Measurements from ENCODE around the gene VENTX.

Gene VENTX

GRCh38 chr10:133271521-133272300, 34.1 kb downstream of the VENTX start:
- DNase-seq (ENCODE audit: low read depth in 2 of 2) = no peak

DNA sequence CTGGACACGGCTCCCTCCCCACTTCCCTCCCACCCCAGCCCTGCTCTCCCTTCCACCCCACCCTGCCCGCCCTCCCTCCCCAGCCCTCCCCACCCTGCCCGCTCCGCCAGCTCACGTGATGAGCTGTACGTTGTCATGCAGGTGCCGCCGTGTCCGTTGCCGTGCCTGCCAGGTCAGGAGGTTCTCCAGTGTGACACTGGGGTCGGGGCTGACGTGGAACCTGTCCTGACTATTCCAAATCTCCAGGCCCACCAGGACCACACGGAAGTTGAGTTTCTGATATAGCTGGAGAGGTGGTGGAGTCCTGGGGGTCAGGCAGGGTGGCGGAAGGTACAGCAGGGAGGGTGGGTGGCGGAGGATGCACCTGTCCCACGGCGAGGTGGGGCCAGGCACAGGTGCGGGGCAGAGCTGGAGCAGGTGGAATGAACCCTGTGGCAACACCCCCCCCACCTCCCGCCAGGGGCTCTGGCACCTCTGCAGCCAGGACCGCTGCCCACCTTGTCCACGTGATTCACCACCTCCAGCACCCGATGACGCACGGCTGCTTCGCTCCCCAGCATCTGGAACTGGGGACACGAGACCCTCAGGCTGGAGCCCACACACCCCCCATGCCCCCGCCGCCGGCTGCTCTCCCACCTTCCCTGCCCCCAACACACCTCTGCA, 34.8 kb downstream of the VENTX start:
- DNase-seq (ENCODE audit: low read depth in 2 of 2) = no peak

DNA sequence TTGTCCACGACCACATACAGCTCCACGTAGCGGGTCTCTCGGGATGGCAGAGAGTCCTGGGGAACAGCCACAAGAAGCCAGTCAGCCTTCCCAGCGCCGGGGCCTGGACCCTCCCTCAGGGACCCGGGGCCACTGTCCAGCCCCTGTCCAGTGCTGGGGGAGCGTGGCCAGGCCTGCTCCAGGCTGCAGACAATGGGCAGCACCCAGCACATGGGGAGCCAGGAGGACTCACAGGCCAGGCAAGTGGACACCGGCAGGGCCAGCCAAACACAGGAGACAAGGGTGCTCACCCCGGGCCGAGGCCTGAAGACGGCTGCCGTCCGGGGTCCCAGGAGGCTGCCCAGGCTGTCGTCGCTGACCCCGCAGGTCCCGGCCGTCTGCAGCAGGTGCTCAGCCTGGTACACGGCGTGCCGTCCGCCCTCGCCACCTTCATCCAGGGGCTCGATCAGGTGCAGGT, 35.3 kb downstream of the VENTX start:
- DNase-seq (ENCODE audit: low read depth in 2 of 2) = no peak

DNA sequence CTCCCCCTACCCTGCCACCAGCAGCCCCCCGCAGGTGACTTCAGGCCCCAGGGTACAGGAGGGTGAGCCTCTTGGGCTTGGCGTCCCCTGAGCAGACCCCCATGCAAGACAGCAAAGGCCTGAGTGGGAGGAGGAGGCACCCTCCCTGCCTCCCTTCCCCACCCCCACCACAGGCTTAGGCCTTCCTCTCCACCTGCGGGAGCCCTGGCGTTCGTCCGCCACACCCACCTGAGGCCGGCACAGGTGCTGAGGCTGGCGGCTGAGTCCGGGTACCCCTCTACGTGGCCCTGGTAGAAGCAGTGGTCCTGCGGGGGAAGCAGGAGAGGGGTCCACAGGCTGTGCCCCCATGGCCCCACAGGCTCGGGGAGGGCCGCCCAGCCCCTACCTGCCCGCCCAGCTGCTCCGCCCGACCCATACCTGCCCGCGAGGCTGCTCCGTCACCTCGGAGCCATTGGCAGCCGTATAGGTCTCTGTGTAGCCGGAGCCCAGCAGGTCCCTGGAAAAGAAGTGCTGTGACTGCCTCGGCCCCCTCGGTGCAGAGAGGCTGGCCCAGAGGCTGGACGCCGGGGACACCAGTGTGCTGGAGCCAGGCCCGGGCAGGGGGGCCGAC, 36.0 kb downstream of the VENTX start:
- DNase-seq (ENCODE audit: low read depth in 2 of 2) = no peak

- DNase-seq (ENCODE audit: low read depth in 2 of 2) = no peak
Measured at GRCh38 chr10:133274751-133275683, 37.4 kb downstream of the VENTX start.

DNA sequence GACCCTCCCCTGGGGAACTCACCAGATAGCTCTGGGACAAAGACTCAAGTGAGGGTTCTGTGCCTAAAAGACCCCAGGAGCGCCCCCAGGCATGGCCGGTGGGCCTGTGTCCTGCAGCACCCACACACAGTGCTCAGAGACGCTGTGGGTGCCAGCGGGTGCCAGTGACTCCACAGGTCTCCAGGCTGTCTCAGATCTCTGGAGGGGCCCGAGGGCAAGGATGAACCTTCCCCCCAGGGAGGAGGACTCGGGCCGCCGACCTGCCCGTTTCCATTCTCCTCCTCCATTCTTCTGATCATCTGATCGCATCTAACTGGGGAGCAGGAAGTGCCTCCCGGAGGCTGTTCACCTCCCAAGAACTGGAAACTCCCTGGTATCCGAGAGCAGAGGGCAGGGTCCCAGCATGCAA, 38.0 kb downstream of the VENTX start:
- DNase-seq (ENCODE audit: low read depth in 2 of 2) = no peak

DNA sequence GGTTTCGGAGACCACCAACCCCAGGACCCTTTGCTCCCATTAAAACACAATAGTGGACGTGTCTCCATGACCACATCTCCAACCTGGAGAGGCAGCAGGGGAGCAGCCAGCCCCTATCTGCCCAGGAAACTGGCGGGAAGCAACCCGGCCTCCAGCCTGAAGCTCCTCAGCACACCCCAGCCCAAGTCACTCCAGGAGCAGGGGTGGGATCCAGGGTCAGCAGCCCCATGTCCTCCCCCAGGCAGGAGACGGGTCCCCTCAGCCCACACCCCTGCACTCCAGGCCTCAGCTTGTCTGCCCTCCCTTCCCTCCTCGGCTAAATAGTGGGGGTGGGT, 38.4 kb downstream of the VENTX start:
- DNase-seq (ENCODE audit: low read depth in 2 of 2) = no peak

DNA sequence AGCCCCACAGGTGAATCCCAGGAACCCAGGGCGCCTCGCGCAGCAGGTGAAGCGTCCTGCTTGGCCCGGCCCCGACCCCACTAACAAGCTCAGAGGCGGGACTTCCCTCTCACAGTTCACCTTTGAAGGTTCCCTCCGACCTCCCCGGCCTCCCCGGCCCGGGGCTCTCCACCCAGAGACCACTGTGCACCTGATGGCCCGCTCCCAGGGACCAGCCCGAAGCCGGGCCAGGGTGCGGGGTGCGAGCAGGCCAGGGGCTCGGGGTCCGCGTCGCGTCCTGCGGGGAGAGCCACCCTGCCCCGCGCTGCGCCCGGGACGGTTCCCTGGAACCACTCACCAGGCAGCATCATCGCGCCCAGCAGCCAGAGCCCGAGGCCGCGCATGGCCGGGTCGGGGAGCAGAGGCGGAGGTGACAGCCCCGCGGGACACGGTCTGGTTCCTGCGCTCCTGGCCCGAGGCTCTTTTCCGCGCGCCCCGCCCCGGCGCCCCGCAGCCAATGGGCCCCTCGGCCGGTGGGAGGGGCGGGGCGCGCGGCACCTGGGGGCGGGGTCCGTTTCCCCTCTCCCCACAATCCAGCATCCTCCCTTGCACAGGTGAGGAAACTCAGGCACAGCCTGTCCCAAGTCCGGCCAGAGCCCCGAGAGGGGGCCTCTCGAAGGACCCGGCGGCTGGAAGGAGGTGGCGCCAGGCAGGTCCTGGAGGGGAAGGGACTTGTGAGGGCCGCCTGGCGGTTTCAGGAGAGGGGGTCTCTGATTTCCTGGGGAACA, 39.0 kb downstream of the VENTX start, which contains the start of gene ADAM8:
Gene ADAM8, minus strand, starts transcription at position 434 of the 767 bp plus-strand sequence. Its CDS starts 51 bp downstream, at position 383.
- no peak for DNase-seq (ENCODE audit: low read depth in 2 of 2)

DNA sequence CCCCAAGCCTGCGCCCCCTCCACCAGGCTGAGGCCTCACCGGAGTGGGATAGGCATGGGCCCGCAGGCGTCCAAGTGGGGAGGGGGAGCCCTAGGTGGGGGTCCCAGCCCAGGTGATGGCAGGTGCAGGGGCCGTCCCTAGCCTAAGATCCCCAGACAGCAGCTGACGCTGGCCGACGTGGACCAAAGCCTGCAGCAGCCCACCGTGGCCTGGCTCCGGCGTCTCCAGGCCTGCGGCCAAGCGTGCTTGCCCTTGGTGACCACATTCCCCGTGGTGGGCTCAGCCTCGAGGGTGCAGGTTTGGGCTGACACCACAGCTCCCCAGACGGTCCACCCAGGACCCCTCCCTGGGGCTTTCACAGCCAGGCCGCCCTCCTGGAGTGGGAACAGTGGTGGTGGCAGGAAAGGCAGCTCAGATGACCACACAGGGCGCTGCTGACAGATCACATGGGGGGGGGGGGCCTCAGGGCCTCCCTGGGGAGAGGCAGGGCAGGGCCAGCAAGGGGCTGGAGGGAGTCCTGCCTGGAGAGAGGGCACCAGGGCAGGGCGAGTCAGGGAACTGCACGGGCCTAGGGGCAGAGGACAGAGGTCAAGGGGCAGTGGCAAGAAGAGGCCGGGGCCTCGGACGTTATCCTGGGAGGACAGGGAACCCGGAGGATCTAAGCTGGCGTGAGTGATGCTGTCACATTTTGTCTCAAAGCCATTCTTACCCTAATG, 39.8 kb downstream of the VENTX start:
- DNase-seq (ENCODE audit: low read depth in 2 of 2) = no peak

DNA sequence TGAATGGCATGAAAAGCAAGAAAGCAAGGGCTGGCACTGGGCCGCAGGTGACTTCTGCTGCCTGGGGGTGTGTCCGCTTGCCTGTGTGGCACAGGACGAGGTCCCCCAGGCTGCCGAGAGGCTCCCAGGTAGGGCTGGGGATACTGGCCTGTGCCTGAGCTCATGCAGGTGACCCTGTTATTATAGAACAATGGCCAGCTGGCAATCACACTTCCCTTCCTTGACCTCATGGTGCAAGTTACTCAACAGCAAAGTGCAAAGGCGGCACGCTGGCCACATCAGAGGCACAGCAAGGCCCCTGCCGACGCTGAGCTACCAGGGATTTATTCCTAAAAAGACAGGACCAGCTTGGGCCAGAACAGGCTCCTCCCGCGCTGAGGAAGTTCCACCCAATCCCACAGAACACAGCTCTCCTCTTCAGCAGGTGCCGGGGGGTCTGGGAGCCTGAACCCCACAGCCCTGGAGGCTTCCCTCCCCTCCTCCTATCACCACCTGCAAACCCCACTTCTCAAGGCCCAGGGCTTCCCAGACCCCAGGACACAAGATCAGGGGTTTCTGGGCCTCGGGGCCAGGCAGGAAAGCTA, 40.4 kb downstream of the VENTX start:
- no peak for DNase-seq (ENCODE audit: low read depth in 2 of 2)

- DNase-seq (ENCODE audit: low read depth in 2 of 2) = no peak
Measured at GRCh38 chr10:133278577-133279265, 41.1 kb downstream of the VENTX start.

DNA sequence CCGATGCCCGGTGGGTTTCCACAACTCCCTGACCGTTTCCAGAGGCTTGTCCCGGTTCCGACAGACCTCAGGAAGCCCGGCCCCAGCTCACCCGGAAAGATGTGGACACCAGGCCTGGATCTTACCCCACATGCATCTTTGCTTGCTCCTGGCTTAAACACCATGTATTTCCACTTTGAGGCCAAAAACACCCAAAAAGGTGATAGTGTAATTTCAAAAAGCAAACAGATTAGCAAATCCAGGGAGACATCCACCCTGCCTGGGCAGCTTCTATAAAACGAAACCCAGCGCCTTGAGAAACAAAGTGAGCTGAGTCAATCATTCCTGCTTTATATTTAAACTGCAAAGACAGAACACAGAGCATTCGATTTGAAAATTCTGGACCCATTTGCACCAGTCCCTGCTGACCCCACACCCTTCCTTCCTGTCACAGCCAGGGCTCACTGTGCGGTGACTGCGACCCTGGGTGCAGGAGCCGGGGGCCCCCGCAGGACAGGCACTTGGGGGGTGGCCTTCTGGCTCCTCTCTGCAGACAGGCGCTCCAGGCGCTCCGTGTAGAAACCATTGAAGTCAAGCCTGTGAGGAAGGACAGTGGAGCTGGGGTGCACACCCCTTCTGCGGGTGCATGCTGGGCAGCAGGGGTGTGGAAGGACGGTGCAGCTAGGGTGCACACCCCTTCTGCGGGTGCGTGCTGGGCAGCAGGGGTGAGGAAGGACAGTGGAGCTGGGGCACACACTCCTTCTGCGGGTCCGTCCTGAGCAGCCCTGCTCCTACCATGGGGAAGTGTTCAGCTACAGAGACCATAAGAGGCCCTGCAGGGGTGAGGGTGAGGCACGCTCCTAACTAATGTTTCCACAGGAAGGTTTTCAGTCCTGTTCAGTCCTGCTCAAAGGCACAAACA, 41.9 kb downstream of the VENTX start:
- no peak for DNase-seq (ENCODE audit: low read depth in 2 of 2)

DNA sequence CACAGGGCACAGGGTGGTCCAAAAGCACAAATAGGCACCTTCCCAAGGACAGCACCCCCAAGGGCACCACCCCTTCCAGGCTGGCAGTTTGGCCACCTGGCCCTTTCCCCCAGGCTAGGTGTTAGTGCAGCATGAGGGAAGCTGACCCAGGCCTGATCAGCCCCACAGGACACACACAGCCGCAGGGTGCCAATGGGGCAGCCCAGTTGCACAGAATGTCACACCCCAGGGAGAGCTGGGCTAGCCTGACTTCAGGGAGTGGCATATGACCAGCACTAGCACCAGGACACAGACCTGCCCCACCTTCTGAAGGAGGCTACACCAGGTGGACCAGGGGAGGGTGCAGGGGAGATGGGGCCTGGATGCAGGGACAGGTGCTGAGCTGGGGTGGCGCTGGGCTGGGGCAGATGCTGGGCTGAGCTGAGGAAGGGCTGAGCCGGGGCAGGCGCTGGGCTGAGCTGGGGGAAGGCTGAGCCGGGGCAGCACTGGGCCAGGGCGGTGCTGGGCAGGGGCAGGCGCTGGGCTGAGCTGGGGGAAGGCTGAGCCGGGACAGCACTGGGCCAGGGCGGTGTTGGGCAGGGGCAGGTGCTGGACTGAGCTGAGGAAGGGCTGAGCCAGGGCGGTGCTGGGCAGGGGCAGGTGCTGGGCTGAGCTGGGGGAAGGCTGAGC, 42.9 kb downstream of the VENTX start:
- DNase-seq (ENCODE audit: low read depth in 2 of 2) = no peak

GRCh38 chr10:133281084-133281483, 43.4 kb downstream of the VENTX start:
- no peak for DNase-seq (ENCODE audit: low read depth in 2 of 2)

DNA sequence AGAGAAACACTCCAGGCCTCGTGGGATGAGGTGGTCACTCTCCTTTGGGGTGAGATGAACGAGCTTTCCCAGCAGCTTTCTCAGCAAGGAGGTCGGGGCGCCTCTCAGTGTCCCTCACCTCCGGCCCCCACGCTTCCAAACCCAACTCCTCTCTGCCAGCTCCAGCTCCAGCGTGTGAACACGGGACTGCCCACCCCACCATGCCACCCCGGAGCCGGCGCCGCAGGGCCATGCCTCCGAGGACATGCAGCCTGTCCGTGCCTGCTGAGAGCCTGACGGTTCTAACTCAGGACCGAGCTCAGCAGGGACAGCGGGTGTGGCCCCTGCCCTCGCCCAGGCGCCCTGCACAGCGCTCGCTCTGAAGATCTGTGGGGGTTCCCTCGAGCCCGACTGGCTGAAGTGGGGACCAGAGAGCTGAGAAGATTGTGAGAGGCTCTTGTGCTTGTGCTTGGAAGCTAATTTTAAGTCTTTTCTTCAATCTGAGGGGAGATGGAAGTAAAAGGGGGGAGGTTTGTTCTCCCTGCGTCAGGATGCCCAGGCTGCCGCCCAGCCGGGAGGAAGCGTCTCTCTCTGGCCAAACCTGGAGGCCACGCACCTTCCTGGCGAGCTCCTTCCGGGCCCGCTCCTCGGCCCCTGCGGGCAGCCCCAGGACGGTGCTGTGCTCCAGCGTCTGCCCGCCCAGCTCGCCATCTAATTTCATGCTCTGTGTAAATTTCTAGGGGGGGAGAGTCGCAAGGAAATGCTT, 44.1 kb downstream of the VENTX start:
- no peak for DNase-seq (ENCODE audit: low read depth in 2 of 2)

- no peak for DNase-seq (ENCODE audit: low read depth in 2 of 2)
Measured at GRCh38 chr10:133282846-133283390, 45.3 kb downstream of the VENTX start.

GRCh38 chr10:133283931-133284330, 46.3 kb downstream of the VENTX start:
- DNase-seq (ENCODE audit: low read depth in 2 of 2) = no peak
